Kidney (tissue), 14 donors: ENCODE data around the gene SFT2D2. TPM values are rescaled to one million over a fixed set of nuclear protein-coding genes. Genes with fewer than 3 reads are reported as not detected.

Experiments
- DNase-seq, 5 donors: peaks; one replicate each; pipeline ENCODE4 v3.0.0-alpha.2; 2013 to 2020
- FAIRE-seq: peaks from 2 replicates; lab custom pipeline; 2012; peaks lifted over from hg19 to GRCh38; lab: Jason Lieb, UNC
- H3K27ac ChIP-seq, 2 donors: one replicate each; pipeline ENCODE4 v1.7.0; 2013; ENCODE audit warnings: low read depth in 2 of 2, low read length in 2 of 2, inconsistent platforms in 1 of 2
- H3K27me3 ChIP-seq: one replicate; pipeline ENCODE4 v1.7.1; 2013; ENCODE audit warnings: low read length, inconsistent platforms; ENCODE audit not compliant: control insufficient read depth, insufficient read depth
- H3K36me3 ChIP-seq, 3 donors: one replicate each; pipeline versions ENCODE4 v1.7.0 to v1.7.1; 2013; ENCODE audit warnings: low read length in 3 of 3, control low read depth in 1 of 3, inconsistent platforms in 1 of 3; ENCODE audit not compliant: insufficient read depth in 3 of 3, control insufficient read depth in 2 of 3
- H3K4me1 ChIP-seq, 3 donors: one replicate each; pipeline versions ENCODE4 v1.7.0 to v1.7.1; 2013; ENCODE audit warnings: low read length in 3 of 3, inconsistent platforms in 1 of 3, low read depth in 1 of 3; ENCODE audit not compliant: control insufficient read depth in 2 of 3, insufficient read depth in 2 of 3
- H3K4me3 ChIP-seq, 3 donors: one replicate each; pipeline versions ENCODE4 v1.7.0 to v1.8.1; 2013; ENCODE audit warnings: low read length in 3 of 3, control low read depth in 1 of 3, inconsistent platforms in 1 of 3
- H3K9ac ChIP-seq, 3 donors: one replicate each; pipeline versions ENCODE4 v1.7.0 to v1.7.1; 2013; ENCODE audit warnings: low read length in 3 of 3, control low read depth in 1 of 3, inconsistent platforms in 1 of 3
- H3K9me3 ChIP-seq, 3 donors: one replicate each; pipeline versions ENCODE4 v1.7.0 to v1.7.1; 2013; ENCODE audit warnings: low read length in 3 of 3, control low read depth in 1 of 3, inconsistent platforms in 1 of 3; ENCODE audit not compliant: control insufficient read depth in 2 of 3, insufficient read depth in 1 of 3
- CTCF ChIP-seq: IDR thresholded peaks from 3 replicates; pipeline ENCODE4 v1.5.1; 2012; ENCODE audit warnings: mild to moderate bottlenecking, moderate library complexity, borderline replicate concordance; ENCODE audit not compliant: insufficient read depth; ENCODE audit errors: extremely low read depth
- intact Hi-C: fragments of 100-400 bp; cut with DNase I; formaldehyde crosslinking; loops from one replicate; pipeline ENCODE4 v1.11.1; 2022
- polyA plus RNA-seq: library from polyadenylated mRNA; stranded (reverse); fragments of 350-450 nt; fragmentation: Illumina TruSeq; extraction: RNeasy Lipid Tissue Mini Kit (QIAGEN cat#74804); gene quantifications from one replicate; pipeline ENCODE4 v1.2.3, GENCODE V29; 2014; ENCODE audit warnings: low read depth, low replicate concordance; ENCODE audit not compliant: insufficient read depth
- total RNA-seq: library from RNA; stranded (reverse); fragmentation: NEBNext Ultra II Directional; extraction: Animal tissue kit (Norgen Biotek cat#: 25700); gene quantifications from one replicate; pipeline ENCODE4 v1.2.1, GENCODE V29; 2021
- donor health status: control.
- donor health status: control.
- donor health status: control.
- donor health status: control.
- donor health status: control.
- donor health status: DM: yes; HTN: yes; CAD: no.
- donor health status: Normal renal cell carcinoma (clear cell type).

The SFT2D2 gene
- total and polyA plus RNA-seq, 2 donors from 2014 or later = 7.4 to 89.3 TPM

GRCh38 chr1:168287237-168287664 is 61.4 kb downstream of the SFT2D2 start:
- no peaks in the 10 kb centered on the region for H3K9me3 ChIP-seq
- TF ChIP-seq CTCF = no peak
- intact Hi-C loops = no loop called here
- no peak for DNase-seq
- H3K4me1 ChIP-seq = no peaks in the 10 kb centered on the region
- H3K27ac ChIP-seq = no peak overlapping the region
- no peak for FAIRE-seq
- H3K4me3 ChIP-seq = no peak overlapping the region
- no peaks in the 10 kb centered on the region for H3K36me3 ChIP-seq
- no peak overlapping the region for H3K9ac ChIP-seq
- no peaks in the 10 kb centered on the region for H3K27me3 ChIP-seq

GRCh38 chr1:168288311-168289052 is 62.7 kb downstream of the SFT2D2 start:
- H3K27ac ChIP-seq = no peak overlapping the region
- no peaks in the 10 kb centered on the region for H3K4me1 ChIP-seq
- no peak overlapping the region for H3K4me3 ChIP-seq
- no peak for TF ChIP-seq CTCF
- H3K27me3 ChIP-seq = no peaks in the 10 kb centered on the region
- FAIRE-seq (no peak), DNase-seq (no peak)
- H3K9me3 ChIP-seq = no peaks in the 10 kb centered on the region
- H3K36me3 ChIP-seq = no peaks in the 10 kb centered on the region
- intact Hi-C loops = no loop called here
- H3K9ac ChIP-seq = no peak overlapping the region

GRCh38 chr1:168291222-168291837 is 65.5 kb downstream of the SFT2D2 start:
- H3K36me3 ChIP-seq = no peaks in the 10 kb centered on the region
- no peak overlapping the region for H3K9ac ChIP-seq
- no peak overlapping the region for H3K27ac ChIP-seq
- H3K4me1 ChIP-seq = no peaks in the 10 kb centered on the region
- TF ChIP-seq CTCF = no peak
- no peaks in the 10 kb centered on the region for H3K9me3 ChIP-seq
- no peaks in the 10 kb centered on the region for H3K27me3 ChIP-seq
- FAIRE-seq = no peak
- no peak for DNase-seq
- intact Hi-C loops = no loop called here
- no peak overlapping the region for H3K4me3 ChIP-seq
